Measurements from ENCODE around the gene F7. TPM values are rescaled to one million over a fixed set of nuclear protein-coding genes. Genes with fewer than 3 reads are reported as not detected.
"Not testable (repeated sequence)": the region's sequence is repeated elsewhere in the genome, so short reads cannot be mapped to it uniquely, and the experiment has no call there.

F7 gene
- 0.34 to 0.85 TPM (median 0.60 TPM) in 3 replicates for total RNA-seq
- long read RNA-seq = 0 reads

GRCh38 chr13:113105032-113105920, at the start of gene F7:
TSS of gene F7 (plus strand) at chr13:113105791. CDS start at chr13:113105842, 51 bp downstream.
- H3K27me3 Mint-ChIP-seq (ENCODE audit: low read depth) = peaks cover 2% of the 10 kb centered on the region
- H3K27ac Mint-ChIP-seq (ENCODE audit: unreplicated experiment) = no peak within 1 kb of the TSS

GRCh38 chr13:113057084-113057483, 48.5 kb upstream of the F7 start:
- Mint-ChIP-seq H3K4me3 (ENCODE audit: unreplicated experiment) (no peak overlapping the region), H3K9me3 (ENCODE audit: low read depth) (no peaks in the 10 kb centered on the region), H3K4me1 (ENCODE audit: low read depth) (peaks cover 4% of the 10 kb centered on the region)

More at GRCh38 chr13:113105032-113105920, at the start of gene F7:
- no peak within 1 kb of the TSS for H3K4me3 Mint-ChIP-seq (ENCODE audit: unreplicated experiment)
- DNase-seq (ENCODE audit: low spot score) = no peak
- H3K36me3 Mint-ChIP-seq (ENCODE audit: low read depth) = no peaks in the 10 kb centered on the region
- no peaks in the 10 kb centered on the region for H3K9me3 Mint-ChIP-seq (ENCODE audit: low read depth)
- no peaks in the 10 kb centered on the region for H3K4me1 Mint-ChIP-seq (ENCODE audit: low read depth)
- TF ChIP-seq CTCF (IDR thresholded peaks at IDR 0.05) = no peak

DNA sequence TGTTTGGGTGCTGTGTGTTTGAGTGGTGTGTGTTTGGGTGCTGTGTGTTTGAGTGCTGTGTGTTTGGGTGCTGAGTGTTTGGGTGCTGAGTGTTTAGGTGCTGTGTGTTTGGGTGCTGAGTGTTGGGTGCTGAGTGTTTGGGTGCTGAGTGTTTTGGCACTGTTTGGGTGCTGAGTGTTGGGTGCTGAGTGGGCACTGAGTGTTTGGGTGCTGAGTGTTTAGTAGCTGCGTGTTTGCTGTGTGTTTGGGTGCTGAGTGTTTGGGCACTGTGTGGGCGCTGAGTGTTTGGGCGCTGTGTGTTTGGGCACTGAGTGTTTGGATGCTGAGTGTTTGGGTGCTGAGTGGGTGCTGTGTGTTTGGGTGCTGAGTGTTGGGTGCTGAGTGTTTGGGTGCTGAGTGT, 48.0 kb upstream of the F7 start:
- H3K9me3 Mint-ChIP-seq (ENCODE audit: low read depth); H3K4me1 Mint-ChIP-seq (ENCODE audit: low read depth); H3K27me3 Mint-ChIP-seq (ENCODE audit: low read depth); H3K27ac Mint-ChIP-seq (ENCODE audit: unreplicated experiment); H3K36me3 Mint-ChIP-seq (ENCODE audit: low read depth); H3K4me3 Mint-ChIP-seq (ENCODE audit: unreplicated experiment): not testable (repeated sequence)
- DNase-seq (ENCODE audit: low spot score) = peak; percentile 35

More at GRCh38 chr13:113057084-113057483, 48.5 kb upstream of the F7 start:
- TF ChIP-seq CTCF (IDR thresholded peaks at IDR 0.05) = no peak
- Mint-ChIP-seq H3K27ac (ENCODE audit: unreplicated experiment) (no peak overlapping the region), H3K27me3 (ENCODE audit: low read depth) (peaks cover 10% of the 10 kb centered on the region), H3K36me3 (ENCODE audit: low read depth) (peaks cover 3% of the 10 kb centered on the region)
- peak; percentile 44 for DNase-seq (ENCODE audit: low spot score)

DNA sequence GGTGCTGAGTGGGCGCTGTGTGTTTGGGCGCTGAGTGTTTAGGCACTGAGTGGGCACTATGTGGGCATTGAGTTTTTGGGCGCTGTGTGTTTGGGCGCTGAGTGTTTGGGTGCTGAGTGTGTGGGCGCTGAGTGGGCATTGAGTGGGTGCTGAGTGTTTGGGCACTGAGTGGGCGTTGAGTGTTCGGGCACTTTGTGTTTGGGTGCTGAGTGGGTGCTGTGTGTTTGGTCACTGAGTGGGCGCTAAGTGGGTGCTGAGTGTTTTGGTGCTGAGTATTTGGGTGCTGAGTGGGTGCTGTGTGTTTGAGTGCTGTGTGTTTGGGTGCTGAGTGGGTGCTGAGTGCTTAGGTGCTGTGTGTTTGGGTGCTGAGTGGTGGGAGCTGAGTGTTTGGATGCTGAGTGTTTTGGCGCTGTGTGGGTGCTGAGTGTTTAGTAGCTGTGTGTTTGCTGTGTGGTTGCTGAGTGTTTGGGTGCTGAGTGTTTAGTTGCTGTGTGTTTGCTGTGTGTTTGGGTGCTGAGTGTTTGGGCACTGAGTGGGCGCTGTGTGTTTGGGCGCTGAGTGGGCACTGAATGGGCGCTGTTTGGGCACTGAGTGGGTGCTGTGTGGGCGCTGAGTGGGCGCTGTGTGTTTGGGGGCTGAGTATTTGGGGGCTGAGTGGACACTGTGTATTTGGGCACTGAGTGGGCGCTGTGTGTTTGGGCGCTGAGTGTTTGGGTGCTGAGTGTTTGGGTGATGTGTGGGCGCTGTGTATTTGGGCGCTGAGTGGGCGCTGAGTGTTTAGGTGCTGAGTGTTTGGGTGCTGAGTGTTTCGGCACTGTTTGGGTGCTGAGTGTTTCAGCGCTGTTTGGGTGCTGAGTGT, 47.2 kb upstream of the F7 start:
- Mint-ChIP-seq H3K4me1 (ENCODE audit: low read depth) (peaks cover 4% of the 10 kb centered on the region), H3K9me3 (ENCODE audit: low read depth) (no peaks in the 10 kb centered on the region), H3K4me3 (ENCODE audit: unreplicated experiment) (no peak overlapping the region), H3K27me3 (ENCODE audit: low read depth) (peaks cover 3% of the 10 kb centered on the region), H3K27ac (ENCODE audit: unreplicated experiment) (no peak overlapping the region), H3K36me3 (ENCODE audit: low read depth) (no peaks in the 10 kb centered on the region)
- no peak for TF ChIP-seq CTCF (IDR thresholded peaks at IDR 0.05)
- DNase-seq (ENCODE audit: low spot score) = peak; percentile 41

- no peak for TF ChIP-seq CTCF (IDR thresholded peaks at IDR 0.05)
- H3K36me3 Mint-ChIP-seq (ENCODE audit: low read depth) = peaks cover 1% of the 10 kb centered on the region
- peak; percentile 55 for DNase-seq (ENCODE audit: low spot score)
- no peak overlapping the region for H3K27ac Mint-ChIP-seq (ENCODE audit: unreplicated experiment)
- peaks cover 3% of the 10 kb centered on the region for H3K27me3 Mint-ChIP-seq (ENCODE audit: low read depth)
- no peaks in the 10 kb centered on the region for H3K9me3 Mint-ChIP-seq (ENCODE audit: low read depth)
- peaks cover 5% of the 10 kb centered on the region for H3K4me1 Mint-ChIP-seq (ENCODE audit: low read depth)
- H3K4me3 Mint-ChIP-seq (ENCODE audit: unreplicated experiment) = no peak overlapping the region
Observed at GRCh38 chr13:113058988-113059850, 46.4 kb upstream of the F7 start.
